H9 (cell line): ENCODE data around the gene SLC44A2. TPM values are rescaled to one million over a fixed set of nuclear protein-coding genes. Genes with fewer than 3 reads are reported as not detected.

Experiments
- DNase-seq: peaks from one replicate; pipeline ENCODE4 v3.0.0-alpha.2; 2017
- H2AFZ ChIP-seq: one replicate; pipeline ENCODE4 v1.6.1; 2013; ENCODE audit warnings: mild to moderate bottlenecking, low read length, control low read depth, moderate library complexity
- H2AK5ac ChIP-seq: 2 replicates; pipeline ENCODE4 v1.6.1; 2013; ENCODE audit warnings: low read length, control low read depth, mixed read lengths; ENCODE audit not compliant: insufficient read length
- H2BK120ac ChIP-seq: one replicate; pipeline ENCODE4 v1.6.1; 2013; ENCODE audit warnings: low read depth, mild to moderate bottlenecking, low read length, control low read depth, inconsistent platforms; ENCODE audit not compliant: poor library complexity, severe bottlenecking
- H2BK12ac ChIP-seq: 2 replicates; pipeline ENCODE4 v1.6.1; 2013; ENCODE audit warnings: low read length, control low read depth, mixed read lengths, low read depth; ENCODE audit not compliant: insufficient read length
- H2BK15ac ChIP-seq: 2 replicates; pipeline ENCODE4 v1.6.1; 2013; ENCODE audit warnings: low read depth, low read length, control low read depth
- H2BK20ac ChIP-seq: one replicate; pipeline ENCODE4 v1.6.1; 2013; ENCODE audit warnings: low read depth, mild to moderate bottlenecking, low read length, control low read depth, inconsistent platforms; ENCODE audit not compliant: poor library complexity, severe bottlenecking
- H2BK5ac ChIP-seq: 2 replicates; pipeline ENCODE4 v1.6.1; 2013; ENCODE audit warnings: low read length, control low read depth, mixed read lengths; ENCODE audit not compliant: insufficient read length
- H3K14ac ChIP-seq: 2 replicates; pipeline ENCODE4 v1.6.1; 2013; ENCODE audit warnings: low read length, control low read depth; ENCODE audit not compliant: insufficient read depth
- H3K18ac ChIP-seq: 2 replicates; pipeline ENCODE4 v1.6.1; 2013; ENCODE audit warnings: low read depth, mild to moderate bottlenecking, mixed read lengths, low read length, control low read depth; ENCODE audit not compliant: insufficient read length
- H3K23ac ChIP-seq: 2 replicates; pipeline ENCODE4 v1.6.1; 2013; ENCODE audit warnings: low read length, control low read depth, mixed read lengths, low read depth; ENCODE audit not compliant: insufficient read length
- H3K23me2 ChIP-seq: 2 replicates; pipeline ENCODE4 v1.6.1; 2013; ENCODE audit warnings: low read depth, mild to moderate bottlenecking, mixed read lengths, low read length, control low read depth; ENCODE audit not compliant: insufficient read length, poor library complexity, severe bottlenecking
- H3K27ac ChIP-seq: 2 replicates; pipeline ENCODE4 v1.5.1; 2013; ENCODE audit warnings: low read length, control low read depth, mixed read lengths, low read depth; ENCODE audit not compliant: insufficient read length
- H3K27me3 ChIP-seq: 2 replicates; pipeline ENCODE4 v1.6.1; 2013; ENCODE audit warnings: low read length, control low read depth, inconsistent platforms; ENCODE audit not compliant: insufficient read depth
- H3K4ac ChIP-seq: 2 replicates; pipeline ENCODE4 v1.6.1; 2013; ENCODE audit warnings: low read depth, mild to moderate bottlenecking, control low read depth, inconsistent platforms, low read length, moderate library complexity
- H3K4me1 ChIP-seq: 2 replicates; pipeline ENCODE4 v1.6.1; 2013; ENCODE audit warnings: low read length, control low read depth, inconsistent platforms; ENCODE audit not compliant: insufficient read depth
- H3K4me2 ChIP-seq: 2 replicates; pipeline ENCODE4 v1.6.1; 2013; ENCODE audit warnings: low read length, control low read depth, mixed read lengths; ENCODE audit not compliant: insufficient read length, insufficient read depth
- H3K56ac ChIP-seq: 2 replicates; pipeline ENCODE4 v1.6.1; 2013; ENCODE audit warnings: low read depth, mild to moderate bottlenecking, mixed read lengths, low read length, control low read depth; ENCODE audit not compliant: insufficient read length
- H3K79me1 ChIP-seq: 2 replicates; pipeline ENCODE4 v1.6.1; 2013; ENCODE audit warnings: low read depth, mild to moderate bottlenecking, moderate library complexity, low read length, control low read depth, inconsistent platforms; ENCODE audit not compliant: insufficient read depth, poor library complexity, severe bottlenecking
- H3K79me2 ChIP-seq: 2 replicates; pipeline ENCODE4 v1.6.1; 2013; ENCODE audit warnings: low read length, control low read depth, inconsistent platforms; ENCODE audit not compliant: insufficient read depth
- H3K9ac ChIP-seq: 2 replicates; pipeline ENCODE4 v1.6.1; 2013; ENCODE audit warnings: low read length, control low read depth, mixed read lengths; ENCODE audit not compliant: insufficient read length; ENCODE audit errors: extremely low read depth
- H3K9me3 ChIP-seq: one replicate; pipeline ENCODE4 v1.6.1; 2013; ENCODE audit warnings: low read depth, low read length, inconsistent platforms; ENCODE audit not compliant: control insufficient read depth
- H3T11ph ChIP-seq: one replicate; pipeline ENCODE4 v1.6.1; 2013; ENCODE audit warnings: mild to moderate bottlenecking, low read length, control low read depth, inconsistent platforms
- H4K20me1 ChIP-seq: one replicate; pipeline ENCODE4 v1.6.1; 2013; ENCODE audit not compliant: control insufficient read depth, insufficient read length, insufficient read depth
- H4K5ac ChIP-seq: 2 replicates; pipeline ENCODE4 v1.6.1; 2013; ENCODE audit warnings: low read depth, mild to moderate bottlenecking, mixed read lengths, low read length, control low read depth; ENCODE audit not compliant: insufficient read length
- H4K8ac ChIP-seq: replicated peaks from 2 replicates; pipeline ENCODE4 v1.6.1; 2013; ENCODE audit warnings: low read length, control low read depth, mixed read lengths, low read depth; ENCODE audit not compliant: insufficient read length
- H4K91ac ChIP-seq: 2 replicates; pipeline ENCODE4 v1.6.1; 2013; ENCODE audit warnings: low read depth, mild to moderate bottlenecking, moderate library complexity, mixed read lengths, low read length, control low read depth; ENCODE audit not compliant: insufficient read length
- H3K27ac Mint-ChIP-seq, 3 experiments: 2 replicates in 2 of 3; 3 replicates in 1 of 3; pipeline ENCODE4 v1.8.0; 2020 to 2021; ENCODE audit warnings: mixed read lengths in 3 of 3, mild to moderate bottlenecking in 1 of 3, moderate library complexity in 1 of 3
- H3K27me3 Mint-ChIP-seq: 2 replicates; pipeline ENCODE4 v1.8.0; 2021; ENCODE audit warnings: low read depth, mild to moderate bottlenecking, moderate library complexity, mixed read lengths
- H3K36me3 Mint-ChIP-seq, 3 experiments: 2 replicates in 2 of 3; 3 replicates in 1 of 3; pipeline ENCODE4 v1.8.0; 2020 to 2021; ENCODE audit warnings: low read depth in 3 of 3, mixed read lengths in 3 of 3; ENCODE audit not compliant: insufficient read depth in 1 of 3
- H3K4me1 Mint-ChIP-seq, 2 experiments: 2 replicates each; pipeline ENCODE4 v1.8.0; 2020; ENCODE audit warnings: mixed read lengths in 2 of 2
- H3K4me3 Mint-ChIP-seq, 2 experiments: 2 replicates in 1 of 2; 3 replicates in 1 of 2; pipeline ENCODE4 v1.8.0; 2020 to 2021; ENCODE audit warnings: mild to moderate bottlenecking in 2 of 2, mixed read lengths in 2 of 2, moderate library complexity in 1 of 2
- H3K9me3 Mint-ChIP-seq, 2 experiments: 2 replicates in 1 of 2; 3 replicates in 1 of 2; pipeline ENCODE4 v1.8.0; 2020; ENCODE audit warnings: mild to moderate bottlenecking in 2 of 2, mixed read lengths in 2 of 2, moderate library complexity in 1 of 2
- WGBS: extraction: QIAGEN DNeasy Blood & Tissue Kit; methylation state at CpG from one replicate; pipeline ENCODE4 v1.1.7; 2013; ENCODE audit warnings: missing lambda C conversion rate, low lambda C conversion rate, mixed read lengths; ENCODE audit not compliant: insufficient read length; ENCODE audit errors: extremely low coverage; 5-methylcytosine and 5-hydroxymethylcytosine counted together
- total RNA-seq: library from RNA; stranded (reverse); gene quantifications from 2 replicates; pipeline ENCODE4 v1.2.1, GENCODE V29; 2021
- TF ChIP-seq, protein P1 (sequence below): fragments of 200-600 bp; sonication (generic); conservative IDR thresholded peaks from 3 replicates; pipeline ENCODE4 v1.8.0; 2021; ENCODE audit warnings: antibody characterized with exemption, mild to moderate bottlenecking

The SLC44A2 gene
- total RNA-seq, 1 experiment from 2014 or later, result 121 TPM

DNA sequence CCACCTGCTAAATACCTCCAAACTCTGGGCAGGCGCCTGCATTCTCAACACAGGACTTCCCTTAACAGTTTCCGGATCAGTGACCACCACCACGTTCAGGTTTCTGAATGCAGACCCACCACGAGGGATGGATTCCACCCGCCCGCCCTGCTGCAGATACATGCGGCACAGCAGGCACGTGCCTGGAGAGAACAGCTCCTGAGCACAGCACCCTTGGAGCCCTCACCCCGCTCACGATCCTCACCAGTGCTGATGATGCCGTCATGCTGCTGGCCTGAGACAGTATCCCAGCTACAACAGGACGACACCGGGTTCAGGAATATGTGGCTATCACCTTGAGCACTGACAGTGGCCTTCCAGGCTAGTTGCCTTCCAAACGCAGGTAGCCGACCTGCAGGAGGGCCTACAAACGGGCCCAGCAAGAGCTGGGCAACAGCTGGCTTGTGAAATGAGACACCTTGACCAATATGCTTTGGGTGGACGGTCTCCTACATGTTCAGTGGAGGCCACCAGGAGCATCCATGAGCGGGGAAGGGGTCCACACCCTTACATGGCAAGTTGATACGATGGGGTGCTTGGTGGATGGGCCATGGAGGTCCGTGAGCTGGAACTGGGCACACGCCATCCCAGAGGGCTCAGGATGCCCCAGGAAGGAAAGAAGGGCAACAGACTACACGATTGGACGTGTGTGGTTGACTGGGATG is 66.0 kb downstream of the SLC44A2 start:
- Histone ChIP-seq H3K56ac (no peak overlapping the region), H2BK120ac (no peak overlapping the region), H4K91ac (no peak overlapping the region), H2BK5ac (no peak overlapping the region), H2BK15ac (no peak overlapping the region), H3K27ac (no peak overlapping the region), H2BK20ac (no peak overlapping the region), H4K8ac (no peak overlapping the region), H4K5ac (no peak overlapping the region), H3K9ac (no peak overlapping the region), H3K27me3 (no peaks in the 10 kb centered on the region), H3K79me2 (no peaks in the 10 kb centered on the region), H3K23me2 (no peaks in the 10 kb centered on the region), H3K79me1 (no peaks in the 10 kb centered on the region), H3K18ac (no peak overlapping the region), H3K4me2 (no peak overlapping the region), H3K9me3 (no peaks in the 10 kb centered on the region), H3T11ph (no peak overlapping the region), H2BK12ac (no peak overlapping the region), H3K4me1 (no peaks in the 10 kb centered on the region), H2AFZ (no peak overlapping the region), H3K4ac (no peak overlapping the region), H3K23ac (no peak overlapping the region), H3K14ac (no peak overlapping the region), H2AK5ac (no peak overlapping the region), H4K20me1 (no peaks in the 10 kb centered on the region)
- Mint-ChIP-seq H3K9me3 (no peaks in the 10 kb centered on the region; a peak in 1 of 5 replicates), H3K27ac (peak overlapping the region in 2 of 3 experiments; percentile 59 to 96; a peak in 3 of 7 replicates), H3K4me1 (peaks cover 27 to 32% of the 10 kb centered on the region in 2 experiments), H3K4me3 (no peak overlapping the region), H3K36me3 (peaks cover 40 to 66% (median 63%) of the 10 kb centered on the region in 3 experiments; a peak in 6 of 7 replicates), H3K27me3 (peaks cover 8% of the 10 kb centered on the region)
- TF ChIP-seq, protein P1, sequence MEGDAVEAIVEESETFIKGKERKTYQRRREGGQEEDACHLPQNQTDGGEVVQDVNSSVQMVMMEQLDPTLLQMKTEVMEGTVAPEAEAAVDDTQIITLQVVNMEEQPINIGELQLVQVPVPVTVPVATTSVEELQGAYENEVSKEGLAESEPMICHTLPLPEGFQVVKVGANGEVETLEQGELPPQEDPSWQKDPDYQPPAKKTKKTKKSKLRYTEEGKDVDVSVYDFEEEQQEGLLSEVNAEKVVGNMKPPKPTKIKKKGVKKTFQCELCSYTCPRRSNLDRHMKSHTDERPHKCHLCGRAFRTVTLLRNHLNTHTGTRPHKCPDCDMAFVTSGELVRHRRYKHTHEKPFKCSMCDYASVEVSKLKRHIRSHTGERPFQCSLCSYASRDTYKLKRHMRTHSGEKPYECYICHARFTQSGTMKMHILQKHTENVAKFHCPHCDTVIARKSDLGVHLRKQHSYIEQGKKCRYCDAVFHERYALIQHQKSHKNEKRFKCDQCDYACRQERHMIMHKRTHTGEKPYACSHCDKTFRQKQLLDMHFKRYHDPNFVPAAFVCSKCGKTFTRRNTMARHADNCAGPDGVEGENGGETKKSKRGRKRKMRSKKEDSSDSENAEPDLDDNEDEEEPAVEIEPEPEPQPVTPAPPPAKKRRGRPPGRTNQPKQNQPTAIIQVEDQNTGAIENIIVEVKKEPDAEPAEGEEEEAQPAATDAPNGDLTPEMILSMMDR, result no peak
- DNase-seq, result peak; percentile 26
- no CpG with 5 or more reads among the region's 23 CpGs for WGBS
